ENCODE measurements around the gene PGPEP1. TPM values are rescaled to one million over a fixed set of nuclear protein-coding genes. Genes with fewer than 3 reads are reported as not detected.

The PGPEP1 gene
- 10 to 100 TPM; 15.5 to 26.2 (median 25.8) TPM for polyA plus RNA-seq (ENCODE audit: insufficient read length in 4 of 4)

GRCh38 chr19:18340190-18340989, at the start of gene PGPEP1:
Gene PGPEP1, plus strand, starts transcription at chr19:18340598. Its CDS starts 84 bp downstream, at chr19:18340682.
- DNase-seq (ENCODE audit: low read depth in 4 of 4, low spot score in 3 of 4) = peak in 1 of 4 donors; percentile 38

- DNase-seq (ENCODE audit: low read depth in 4 of 4, low spot score in 3 of 4) = no peak
Observed at GRCh38 chr19:18291019-18291524, 49.3 kb upstream of the PGPEP1 start.

- peak; percentile 75 to 82 (median 78) for DNase-seq (ENCODE audit: low read depth in 4 of 4, low spot score in 3 of 4)
Observed at GRCh38 chr19:18291590-18292461, 48.6 kb upstream of the PGPEP1 start.

GRCh38 chr19:18292462-18292809, 48.0 kb upstream of the PGPEP1 start:
- DNase-seq (ENCODE audit: low read depth in 4 of 4, low spot score in 3 of 4) = no peak

- DNase-seq (ENCODE audit: low read depth in 4 of 4, low spot score in 3 of 4) = peak in 2 of 4 donors; percentile 73 to 74
Observed at GRCh38 chr19:18292810-18293641, 47.4 kb upstream of the PGPEP1 start.

GRCh38 chr19:18293642-18294466, 46.5 kb upstream of the PGPEP1 start:
- DNase-seq (ENCODE audit: low read depth in 4 of 4, low spot score in 3 of 4) = no peak

GRCh38 chr19:18294467-18294864, 45.9 kb upstream of the PGPEP1 start:
- no peak for DNase-seq (ENCODE audit: low read depth in 4 of 4, low spot score in 3 of 4)

- DNase-seq (ENCODE audit: low read depth in 4 of 4, low spot score in 3 of 4) = no peak
Observed at GRCh38 chr19:18295034-18295451, 45.4 kb upstream of the PGPEP1 start.

GRCh38 chr19:18297308-18297707, 43.1 kb upstream of the PGPEP1 start:
- DNase-seq (ENCODE audit: low read depth in 4 of 4, low spot score in 3 of 4) = no peak

- no peak for DNase-seq (ENCODE audit: low read depth in 4 of 4, low spot score in 3 of 4)
Observed at GRCh38 chr19:18298601-18299000, 41.8 kb upstream of the PGPEP1 start.

GRCh38 chr19:18299654-18300053, 40.7 kb upstream of the PGPEP1 start:
- DNase-seq (ENCODE audit: low read depth in 4 of 4, low spot score in 3 of 4) = no peak

- DNase-seq (ENCODE audit: low read depth in 4 of 4, low spot score in 3 of 4) = no peak
Observed at GRCh38 chr19:18300930-18301717, 39.3 kb upstream of the PGPEP1 start.

- DNase-seq (ENCODE audit: low read depth in 4 of 4, low spot score in 3 of 4) = no peak
Observed at GRCh38 chr19:18301718-18302111, 38.7 kb upstream of the PGPEP1 start.

- DNase-seq (ENCODE audit: low read depth in 4 of 4, low spot score in 3 of 4) = no peak
Observed at GRCh38 chr19:18304208-18304457, 36.3 kb upstream of the PGPEP1 start.

- DNase-seq (ENCODE audit: low read depth in 4 of 4, low spot score in 3 of 4) = no peak
Observed at GRCh38 chr19:18304458-18305310, 35.7 kb upstream of the PGPEP1 start.

GRCh38 chr19:18306209-18306887, 34.0 kb upstream of the PGPEP1 start:
- DNase-seq (ENCODE audit: low read depth in 4 of 4, low spot score in 3 of 4) = no peak

- DNase-seq (ENCODE audit: low read depth in 4 of 4, low spot score in 3 of 4) = no peak
Observed at GRCh38 chr19:18306888-18307260, 33.5 kb upstream of the PGPEP1 start.

GRCh38 chr19:18307271-18307681, 33.1 kb upstream of the PGPEP1 start:
- no peak for DNase-seq (ENCODE audit: low read depth in 4 of 4, low spot score in 3 of 4)
